Kidney epithelial cell (primary cell): ENCODE measurements around the gene TYW1. TPM values are rescaled to one million over a fixed set of nuclear protein-coding genes. Genes with fewer than 3 reads are reported as not detected.
"Not testable (repeated sequence)": the region's sequence is repeated elsewhere in the genome, so short reads cannot be mapped to it uniquely, and the experiment has no call there.

ENCODE experiments used
- DNase-seq: peaks from one replicate; pipeline ENCODE4 v3.0.0-alpha.2; 2010; ENCODE audit warnings: low read depth
- H3K27me3 ChIP-seq: 2 replicates; pipeline ENCODE4 v1.6.0; 2011; ENCODE audit warnings: low read length; ENCODE audit not compliant: control insufficient read depth, insufficient read depth
- H3K36me3 ChIP-seq: 2 replicates; pipeline ENCODE4 v1.5.1; 2011; ENCODE audit warnings: low read length; ENCODE audit not compliant: control insufficient read depth, insufficient read depth
- H3K4me3 ChIP-seq: 2 replicates; pipeline ENCODE4 v1.5.1; 2011; ENCODE audit warnings: low read depth, mild to moderate bottlenecking, control low read depth, low read length
- CTCF ChIP-seq: IDR thresholded peaks from 2 replicates; pipeline ENCODE4 v1.5.1; 2011; ENCODE audit warnings: mild to moderate bottlenecking, moderate library complexity, low read length, control low read depth, inconsistent platforms; ENCODE audit not compliant: insufficient read depth, poor library complexity, severe bottlenecking
- total RNA-seq: library from RNA; depleted of rRNA; stranded (reverse); fragments of >200 nt; gene quantifications from 2 replicates; pipeline ENCODE4 v1.2.3, GENCODE V29; 2015

TYW1 gene
- total RNA-seq, 1 donor from 2014 or later = 19.0 TPM

GRCh38 chr7:66967029-66967428 lies 29.6 kb upstream of the TYW1 start:
- no peak overlapping the region for H3K4me3 ChIP-seq
- no peaks in the 10 kb centered on the region for H3K27me3 ChIP-seq
- no peak for TF ChIP-seq CTCF
- DNase-seq = no peak
- H3K36me3 ChIP-seq = no peaks in the 10 kb centered on the region

GRCh38 chr7:66969001-66969400 lies 27.6 kb upstream of the TYW1 start:
- H3K4me3 ChIP-seq, DNase-seq, H3K36me3 ChIP-seq, H3K27me3 ChIP-seq: not testable (repeated sequence)

GRCh38 chr7:66970310-66970709 lies 26.3 kb upstream of the TYW1 start:
- no peaks in the 10 kb centered on the region for H3K36me3 ChIP-seq
- no peaks in the 10 kb centered on the region for H3K27me3 ChIP-seq
- TF ChIP-seq CTCF = no peak
- no peak for DNase-seq
- no peak overlapping the region for H3K4me3 ChIP-seq

GRCh38 chr7:66974986-66975590 lies 21.5 kb upstream of the TYW1 start:
- no peak overlapping the region for H3K4me3 ChIP-seq
- H3K36me3 ChIP-seq = no peaks in the 10 kb centered on the region
- no peak for TF ChIP-seq CTCF
- H3K27me3 ChIP-seq = no peaks in the 10 kb centered on the region
- DNase-seq = no peak

- not testable (repeated sequence) for H3K36me3 ChIP-seq, H3K27me3 ChIP-seq, H3K4me3 ChIP-seq, DNase-seq
Measured at GRCh38 chr7:66978312-66978711, 18.3 kb upstream of the TYW1 start.

GRCh38 chr7:66979013-66979412 lies 17.6 kb upstream of the TYW1 start:
- H3K36me3 ChIP-seq, DNase-seq, H3K27me3 ChIP-seq: not testable (repeated sequence)

GRCh38 chr7:66980336-66980735 lies 16.3 kb upstream of the TYW1 start:
- H3K36me3 ChIP-seq, H3K27me3 ChIP-seq, DNase-seq, H3K4me3 ChIP-seq: not testable (repeated sequence)

More at GRCh38 chr7:66979013-66979412, 17.6 kb upstream of the TYW1 start:
- not testable (repeated sequence) for H3K4me3 ChIP-seq

GRCh38 chr7:66989552-66989951 lies 7.1 kb upstream of the TYW1 start:
- DNase-seq, H3K4me3 ChIP-seq, H3K27me3 ChIP-seq, H3K36me3 ChIP-seq: not testable (repeated sequence)

- DNase-seq = not testable (repeated sequence)
Measured at GRCh38 chr7:66994051-66994450, 2.6 kb upstream of the TYW1 start.

More at GRCh38 chr7:66994051-66994450, 2.6 kb upstream of the TYW1 start:
- H3K27me3 ChIP-seq, H3K36me3 ChIP-seq: not testable (repeated sequence)
- peak overlapping the region; percentile 61 for H3K4me3 ChIP-seq
